Choroid plexus epithelial cell (primary cell): ENCODE results near the gene FMNL1.

ENCODE experiments used
- DNase-seq: peaks from one replicate; pipeline ENCODE4 v3.0.0-alpha.2; 2010; ENCODE audit warnings: low read depth
- H3K4me3 ChIP-seq: 2 replicates; pipeline ENCODE4 v1.5.1; 2011; ENCODE audit warnings: low read depth, mild to moderate bottlenecking, control low read depth, low read length, moderate library complexity
- TF ChIP-seq, protein P1 (sequence below): conservative IDR thresholded peaks from 2 replicates; pipeline ENCODE4 v1.5.1; 2011; ENCODE audit warnings: low read depth, mild to moderate bottlenecking, control low read depth, inconsistent platforms, low read length, moderate library complexity

Gene FMNL1

DNA sequence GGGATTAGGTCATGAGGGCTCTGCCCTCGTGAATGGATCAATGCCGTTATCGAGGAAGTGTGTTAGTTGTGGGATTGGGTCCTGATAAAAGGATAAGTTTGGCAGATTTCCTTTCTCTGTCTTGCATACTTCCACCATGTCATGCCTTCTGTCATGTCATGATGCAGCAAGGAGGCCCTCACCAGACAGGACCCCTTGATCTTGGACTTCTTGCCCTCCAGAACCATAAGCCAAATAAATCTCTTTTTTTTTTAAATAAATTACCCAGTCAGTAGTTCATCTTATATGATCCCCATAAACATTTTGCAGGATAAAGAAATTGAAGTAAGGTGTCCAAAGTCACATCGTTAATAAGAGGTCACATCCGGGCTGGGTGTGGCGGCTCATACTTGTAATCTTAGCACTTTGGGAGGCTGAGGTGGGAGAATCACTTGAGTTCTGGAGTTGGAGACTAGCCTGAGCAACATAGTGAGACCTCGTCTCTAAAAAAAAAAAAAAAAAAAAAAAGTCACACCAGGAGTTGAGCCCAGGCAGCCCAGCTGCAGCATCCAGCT, 34.8 kb upstream of the FMNL1 start:
- TF ChIP-seq, protein P1, sequence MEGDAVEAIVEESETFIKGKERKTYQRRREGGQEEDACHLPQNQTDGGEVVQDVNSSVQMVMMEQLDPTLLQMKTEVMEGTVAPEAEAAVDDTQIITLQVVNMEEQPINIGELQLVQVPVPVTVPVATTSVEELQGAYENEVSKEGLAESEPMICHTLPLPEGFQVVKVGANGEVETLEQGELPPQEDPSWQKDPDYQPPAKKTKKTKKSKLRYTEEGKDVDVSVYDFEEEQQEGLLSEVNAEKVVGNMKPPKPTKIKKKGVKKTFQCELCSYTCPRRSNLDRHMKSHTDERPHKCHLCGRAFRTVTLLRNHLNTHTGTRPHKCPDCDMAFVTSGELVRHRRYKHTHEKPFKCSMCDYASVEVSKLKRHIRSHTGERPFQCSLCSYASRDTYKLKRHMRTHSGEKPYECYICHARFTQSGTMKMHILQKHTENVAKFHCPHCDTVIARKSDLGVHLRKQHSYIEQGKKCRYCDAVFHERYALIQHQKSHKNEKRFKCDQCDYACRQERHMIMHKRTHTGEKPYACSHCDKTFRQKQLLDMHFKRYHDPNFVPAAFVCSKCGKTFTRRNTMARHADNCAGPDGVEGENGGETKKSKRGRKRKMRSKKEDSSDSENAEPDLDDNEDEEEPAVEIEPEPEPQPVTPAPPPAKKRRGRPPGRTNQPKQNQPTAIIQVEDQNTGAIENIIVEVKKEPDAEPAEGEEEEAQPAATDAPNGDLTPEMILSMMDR: no peak
- H3K4me3 ChIP-seq: no peak overlapping the region
- no peak for DNase-seq

DNA sequence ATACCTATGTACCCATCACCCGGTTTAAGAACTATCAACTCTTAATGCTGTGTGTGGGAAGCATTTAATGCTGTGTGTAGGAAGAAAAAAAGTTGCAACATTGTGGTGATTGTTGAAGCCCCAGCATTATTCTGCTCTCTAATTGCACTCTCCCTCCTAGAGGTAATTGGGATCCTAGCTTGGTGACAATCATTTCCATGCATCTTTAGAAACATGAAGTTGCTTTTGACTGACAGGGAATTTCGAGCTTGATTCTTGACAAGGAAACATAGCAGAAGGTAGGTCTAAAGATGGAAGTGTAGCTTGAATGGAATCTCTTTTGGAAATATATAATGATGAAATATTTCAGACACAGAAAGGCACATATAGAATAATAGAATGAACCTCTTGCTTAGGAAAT, 32.7 kb upstream of the FMNL1 start:
- TF ChIP-seq, protein P1: no peak
- no peak for DNase-seq
- no peak overlapping the region for H3K4me3 ChIP-seq

DNA sequence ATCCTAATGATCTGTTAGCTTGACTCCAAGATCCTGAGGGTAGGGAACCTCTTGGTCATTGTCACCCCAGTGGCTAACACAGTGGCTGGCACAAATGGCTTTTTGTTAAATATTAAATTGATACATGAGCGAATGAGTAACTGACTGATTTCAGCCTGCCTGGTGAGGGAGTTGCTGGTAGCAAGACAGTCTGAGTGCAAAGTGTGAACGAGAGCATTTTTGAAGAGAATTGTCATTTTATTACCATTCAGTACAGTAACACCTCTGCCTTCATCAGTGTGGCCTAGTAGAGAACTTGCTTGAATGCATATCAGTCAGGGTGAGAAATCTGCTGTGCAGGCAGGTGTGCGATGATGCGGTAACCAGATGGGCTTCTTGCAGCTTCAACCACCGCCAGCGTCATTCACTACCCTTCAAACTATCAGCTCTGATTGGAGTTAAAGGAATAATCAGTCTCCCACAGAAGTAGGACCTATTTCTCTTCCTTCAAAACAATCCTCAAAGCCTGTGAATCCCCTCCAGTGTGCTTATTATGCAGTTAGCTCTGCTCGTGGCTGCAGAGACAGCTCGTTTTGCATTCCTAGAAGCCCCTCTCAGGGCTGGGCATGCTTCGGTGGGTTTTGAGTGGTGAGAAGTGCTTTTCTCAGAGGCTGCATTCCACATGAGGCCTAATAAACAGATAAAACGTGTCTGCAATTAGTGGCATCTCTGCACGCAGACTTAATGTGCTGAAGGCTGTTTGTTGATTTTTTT, 31.0 kb upstream of the FMNL1 start:
- no peak overlapping the region for H3K4me3 ChIP-seq
- DNase-seq: no peak
- TF ChIP-seq, protein P1: no peak

DNA sequence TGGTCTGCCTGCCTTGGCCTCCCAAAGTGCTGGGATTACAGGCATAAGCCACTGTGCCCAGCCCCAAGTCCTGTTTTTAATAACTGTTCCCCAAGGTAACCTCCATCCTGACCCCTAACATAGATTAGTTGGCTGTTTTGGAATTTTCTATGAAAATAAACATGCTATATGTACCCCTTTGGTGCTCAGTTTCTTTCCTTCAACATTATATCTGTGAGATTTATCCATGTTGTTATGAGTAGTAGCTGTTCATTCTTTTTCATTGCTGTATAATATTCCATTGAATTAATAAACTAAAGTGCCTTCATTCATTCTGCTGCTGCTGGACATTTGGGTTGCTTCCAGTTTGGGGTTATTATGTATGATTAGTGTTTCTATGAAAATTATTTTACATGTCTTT, 26.3 kb upstream of the FMNL1 start:
- DNase-seq: no peak
- TF ChIP-seq, protein P1: no peak
- H3K4me3 ChIP-seq: no peak overlapping the region

DNA sequence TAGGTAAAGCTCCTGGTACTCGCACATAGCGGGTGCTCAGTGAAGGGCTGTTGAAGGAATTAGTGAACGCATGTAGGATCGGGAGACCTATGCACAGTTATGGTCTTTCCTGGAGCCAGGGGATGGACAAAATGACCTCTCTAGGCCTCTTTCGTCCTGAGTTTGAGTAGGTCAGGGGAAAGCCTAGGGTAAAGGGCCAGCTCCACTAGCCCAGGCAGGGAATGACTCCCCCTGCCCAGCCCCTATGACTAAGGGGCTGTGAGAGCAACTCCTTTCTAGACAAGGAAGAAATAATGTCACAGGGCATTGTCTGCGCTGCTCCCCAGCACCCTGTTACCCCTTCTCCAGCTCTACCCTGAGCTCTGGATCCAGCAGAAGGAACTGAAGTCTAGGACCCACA, 24.6 kb upstream of the FMNL1 start:
- DNase-seq: no peak
- TF ChIP-seq, protein P1: no peak
- H3K4me3 ChIP-seq: no peak overlapping the region

DNA sequence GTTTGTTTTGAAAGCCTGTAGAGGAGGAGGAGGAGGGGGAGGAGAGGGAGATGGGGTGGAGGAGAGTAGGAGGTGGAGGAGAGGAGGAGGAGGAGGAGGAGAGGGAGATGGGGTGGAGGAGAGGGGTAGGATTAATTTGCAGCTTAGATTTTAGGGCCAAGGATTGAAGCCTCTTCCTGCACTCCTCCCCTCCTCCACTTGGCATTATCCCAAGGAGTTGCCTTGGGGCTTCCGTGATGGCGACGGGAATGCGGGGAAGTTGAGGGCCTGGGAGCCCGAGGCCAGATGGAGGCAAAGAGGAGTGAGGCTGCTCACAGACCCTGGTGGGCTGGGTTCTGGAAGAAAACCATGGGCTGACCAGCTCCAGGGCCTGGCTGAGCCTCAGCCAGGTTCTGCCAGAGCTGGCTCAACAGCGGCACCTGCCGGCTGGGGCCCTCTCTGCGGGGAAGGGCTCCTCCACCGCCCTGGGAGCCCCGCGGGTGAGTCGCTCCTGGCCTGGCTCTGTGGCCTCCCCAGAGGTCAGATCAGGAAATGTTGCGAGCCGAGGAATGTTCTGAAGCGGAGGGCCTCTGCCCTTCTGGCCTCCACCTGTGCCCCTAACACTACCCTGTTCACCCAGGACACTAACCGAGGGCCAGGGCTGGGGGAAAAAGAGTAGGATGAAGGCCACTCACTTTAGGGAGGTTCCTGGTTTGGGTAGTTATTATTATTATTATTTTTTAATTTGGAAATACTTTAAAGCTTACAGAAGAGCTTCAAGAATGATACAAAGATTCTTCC, 23.9 kb upstream of the FMNL1 start:
- peak; percentile 84 for DNase-seq
- H3K4me3 ChIP-seq: peak overlapping the region; percentile 26
- TF ChIP-seq, protein P1: peak; percentile 97

DNA sequence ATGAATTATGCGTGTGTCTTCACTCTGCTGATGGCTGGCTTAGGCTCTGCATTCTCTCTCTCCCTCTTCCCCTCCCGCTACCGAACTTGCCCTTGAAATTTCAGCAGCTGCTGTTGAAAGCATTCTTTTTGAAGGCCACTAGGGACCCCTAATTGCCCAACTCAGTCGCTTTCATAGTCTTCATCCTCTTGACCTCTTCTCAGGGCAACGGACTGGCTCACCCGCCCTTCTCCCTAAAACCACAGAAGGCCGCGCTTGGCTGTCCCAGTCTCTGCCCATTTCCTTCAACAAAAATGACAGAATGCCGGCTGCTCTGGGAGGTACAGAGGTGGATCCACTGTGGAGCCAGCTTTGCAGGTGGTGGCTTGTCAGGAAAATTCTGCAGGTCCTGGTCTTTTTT, 21.0 kb upstream of the FMNL1 start:
- H3K4me3 ChIP-seq: no peak overlapping the region
- DNase-seq: peak; percentile 39

More for the DNA sequence above, 21.0 kb upstream of the FMNL1 start:
- TF ChIP-seq, protein P1: peak; percentile 15
